GOT3 (cell line): ENCODE results near the gene RARS1.

Source experiments
- DNase-seq: peaks from one replicate; lab custom pipeline; 2025; ENCODE audit warnings: mixed read lengths; lab: John Stamatoyannopoulos, UW

The RARS1 gene

GRCh38 chr5:168486136-168486879, at the start of gene RARS1:
Gene RARS1, plus strand, starts transcription at chr5:168486471. Its CDS starts 28 bp downstream, at chr5:168486499.
- peak; percentile 84 for DNase-seq

DNA sequence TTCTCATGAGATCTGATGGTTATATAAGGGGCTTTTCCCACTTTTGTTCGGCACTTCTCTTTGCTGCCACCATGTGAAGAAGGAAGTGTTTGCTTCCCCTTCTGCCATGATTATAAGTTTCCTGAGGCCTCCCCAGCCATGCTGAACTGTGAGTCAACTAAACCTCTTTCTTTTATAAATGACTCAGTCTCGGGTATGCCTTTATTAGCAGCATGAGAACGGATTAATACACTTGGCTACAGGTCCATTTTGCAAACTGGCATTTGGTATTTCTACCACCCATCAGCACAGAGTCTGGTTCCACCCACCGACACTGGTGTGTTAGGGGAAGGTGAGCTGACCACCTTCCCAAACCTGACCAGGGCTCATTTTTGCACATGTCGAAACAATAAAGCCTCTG, 47.9 kb upstream of the RARS1 start:
- no peak for DNase-seq

DNA sequence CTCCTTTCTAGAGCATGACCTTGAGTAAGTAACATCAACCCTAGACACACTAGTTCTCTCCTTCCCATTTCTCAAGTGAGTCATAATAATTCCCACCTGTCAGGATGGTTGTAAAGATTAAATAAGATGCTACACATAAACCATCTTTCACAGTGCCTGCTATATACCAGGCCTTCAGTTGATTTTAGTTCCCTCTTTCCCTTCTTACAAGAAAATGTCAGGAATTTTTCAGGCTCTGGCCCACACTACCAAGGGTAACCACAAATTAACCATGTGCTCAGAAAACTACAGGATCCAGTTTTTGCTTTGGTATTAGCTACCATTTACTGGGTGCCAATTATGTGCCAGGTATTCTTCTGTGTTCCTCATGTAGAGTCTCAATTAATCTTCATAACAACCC, 42.7 kb upstream of the RARS1 start:
- no peak for DNase-seq

DNA sequence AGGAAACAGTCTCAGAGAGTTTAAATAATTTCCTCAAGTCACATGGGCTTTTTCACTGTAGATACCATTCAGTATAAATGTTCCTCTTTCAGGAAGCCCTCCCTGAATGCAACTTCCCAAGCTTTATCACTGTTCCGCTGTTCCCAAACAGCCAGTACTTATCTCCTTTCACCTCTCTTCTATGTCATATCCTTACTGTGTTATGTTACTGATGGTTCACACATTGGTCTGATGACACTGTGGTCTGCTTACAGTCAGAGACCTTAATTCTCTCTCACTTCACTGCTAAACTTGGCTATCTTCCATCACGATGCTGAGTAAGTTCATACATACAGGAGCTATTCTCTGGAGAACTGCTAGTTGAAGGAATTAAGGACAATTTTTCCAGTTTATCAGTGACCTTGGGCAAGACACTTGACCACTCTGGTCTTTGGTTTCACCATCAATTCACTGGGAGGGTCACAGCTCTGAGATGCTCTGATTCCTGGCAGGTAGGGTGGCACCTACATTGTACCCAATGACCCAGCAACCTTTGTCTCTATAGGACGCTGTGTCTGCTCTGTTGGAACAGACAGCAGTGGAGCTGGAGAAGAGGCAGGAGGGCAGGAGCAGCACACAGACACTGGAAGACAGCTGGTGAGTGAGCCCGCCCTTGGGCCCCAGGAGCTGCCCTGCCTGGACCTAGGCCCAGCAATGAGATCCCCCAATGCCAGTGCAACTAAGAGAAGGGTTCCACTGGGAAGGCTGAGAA, 42.1 kb upstream of the RARS1 start:
- no peak for DNase-seq

DNA sequence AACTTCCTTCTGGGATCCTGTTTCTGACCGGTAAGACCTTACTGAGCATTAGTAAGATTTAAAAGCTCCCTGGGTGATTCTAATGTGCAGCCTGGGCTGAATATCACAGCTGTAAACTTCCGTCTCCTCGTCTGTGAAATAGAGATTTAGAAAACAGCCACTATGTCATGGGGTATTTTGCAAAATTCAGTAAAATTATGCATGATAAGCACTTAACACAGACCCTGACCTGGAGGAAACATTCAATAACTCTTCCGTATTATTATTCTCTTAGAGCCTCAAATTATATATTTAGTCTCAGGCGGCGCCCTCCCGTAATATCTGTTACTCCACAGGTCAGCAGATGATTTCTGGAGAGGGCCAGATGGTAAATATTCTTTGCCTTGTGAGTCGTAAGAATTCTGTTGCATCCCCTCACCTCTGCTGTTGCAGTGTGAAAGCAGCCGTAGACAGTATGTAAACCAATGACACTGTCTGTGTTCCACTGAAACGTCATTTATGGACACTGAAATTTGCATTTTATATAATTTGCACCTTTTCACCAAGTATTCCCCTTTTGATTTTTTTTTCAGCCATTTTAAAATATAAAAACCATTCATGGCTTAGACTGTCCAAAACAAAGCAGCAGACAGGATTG, 39.2 kb upstream of the RARS1 start:
- no peak for DNase-seq

DNA sequence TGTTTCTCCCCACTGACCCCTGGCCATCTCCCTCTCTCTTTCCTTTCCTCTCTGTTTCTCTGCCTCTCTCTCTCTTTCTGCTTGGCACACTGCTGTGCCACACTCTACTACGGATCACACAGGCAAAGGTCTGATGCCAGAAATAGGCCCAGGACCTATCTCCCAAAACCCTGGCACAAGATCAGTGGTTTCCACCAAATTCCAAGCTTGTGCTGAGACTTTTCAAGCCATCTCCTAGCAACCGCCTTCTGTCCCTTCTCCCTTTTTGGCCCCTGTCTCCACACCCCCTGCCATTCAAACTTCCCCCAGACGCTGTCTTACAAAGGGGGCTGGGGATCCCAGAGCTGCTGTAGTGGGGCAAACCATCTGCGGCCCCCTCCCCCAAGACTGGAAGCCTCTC, 38.5 kb upstream of the RARS1 start:
- no peak for DNase-seq

DNA sequence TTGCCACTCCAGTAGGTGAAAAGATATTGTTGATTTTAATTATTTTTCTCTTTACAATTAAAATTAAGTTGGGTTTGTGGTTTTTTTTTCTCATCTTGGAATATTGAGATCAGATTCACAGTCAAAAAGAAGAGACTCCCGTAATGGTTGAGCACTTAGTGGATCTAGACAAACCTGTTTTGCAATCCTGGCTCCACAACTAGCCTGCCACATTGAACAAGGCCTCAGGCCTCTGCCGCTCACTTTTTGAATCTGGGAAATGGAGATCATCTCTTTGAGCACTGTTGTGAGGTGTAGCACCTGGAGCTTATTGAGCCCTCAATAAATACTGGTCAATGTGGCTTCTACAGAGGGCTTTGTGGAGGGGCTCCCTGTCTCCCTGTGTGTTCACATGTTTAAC, 37.1 kb upstream of the RARS1 start:
- no peak for DNase-seq

GRCh38 chr5:168451565-168451964, 34.7 kb upstream of the RARS1 start:
- DNase-seq, result no peak

DNA sequence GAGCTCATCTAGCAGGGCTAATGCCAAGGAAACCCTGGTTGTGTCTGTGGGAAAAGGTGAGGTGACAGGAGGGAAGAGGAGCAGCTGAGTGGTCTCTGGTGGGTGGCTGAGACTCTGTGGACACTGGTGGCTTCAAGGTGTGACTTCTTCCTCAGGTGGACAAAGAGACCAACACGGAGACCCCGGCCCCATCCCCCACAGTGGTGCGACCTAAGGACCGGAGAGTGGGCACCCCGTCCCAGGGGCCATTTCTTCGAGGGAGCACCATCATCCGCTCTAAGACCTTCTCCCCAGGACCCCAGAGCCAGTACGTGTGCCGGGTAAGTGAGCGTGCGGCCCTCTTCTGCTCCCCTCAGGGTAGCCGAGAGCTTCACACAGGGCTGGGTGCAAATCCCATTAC, 31.1 kb upstream of the RARS1 start:
- DNase-seq, result no peak

DNA sequence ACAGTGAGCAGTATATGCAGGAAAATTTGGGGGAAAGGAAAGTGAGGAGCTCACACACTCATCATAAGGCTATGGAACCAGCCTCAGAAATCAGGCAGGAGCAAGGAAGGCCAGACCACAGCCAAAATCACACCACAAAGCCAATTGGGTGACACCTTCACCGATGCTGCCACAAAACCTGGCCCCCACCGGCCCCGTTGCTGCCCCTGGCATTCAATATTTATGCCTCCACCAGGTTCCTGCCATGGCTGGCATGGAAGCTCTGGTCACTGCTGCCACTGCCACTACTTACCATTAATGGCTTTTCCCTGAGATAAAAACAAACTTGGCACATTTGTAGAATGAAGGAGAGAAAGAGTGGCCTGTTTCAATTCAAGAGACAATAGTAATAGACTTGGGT, 28.7 kb upstream of the RARS1 start:
- no peak for DNase-seq

DNA sequence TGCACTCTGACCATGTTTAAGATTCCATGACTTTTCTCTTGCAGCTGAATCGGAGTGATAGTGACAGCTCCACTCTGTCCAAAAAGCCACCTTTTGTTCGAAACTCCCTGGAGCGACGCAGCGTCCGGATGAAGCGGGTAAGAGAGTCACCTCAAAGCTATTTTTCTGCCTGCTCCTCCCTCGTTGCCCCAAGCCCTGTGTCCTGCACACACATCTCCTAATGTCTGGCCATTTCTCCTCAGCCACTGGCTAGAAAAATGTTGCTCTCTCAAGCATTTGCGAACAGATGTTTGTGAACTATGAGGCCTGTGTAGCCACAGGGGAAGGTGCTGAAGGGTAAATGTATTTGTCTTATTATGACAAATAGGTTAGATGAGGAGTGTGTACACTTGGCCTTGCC, 25.7 kb upstream of the RARS1 start:
- DNase-seq, result no peak

DNA sequence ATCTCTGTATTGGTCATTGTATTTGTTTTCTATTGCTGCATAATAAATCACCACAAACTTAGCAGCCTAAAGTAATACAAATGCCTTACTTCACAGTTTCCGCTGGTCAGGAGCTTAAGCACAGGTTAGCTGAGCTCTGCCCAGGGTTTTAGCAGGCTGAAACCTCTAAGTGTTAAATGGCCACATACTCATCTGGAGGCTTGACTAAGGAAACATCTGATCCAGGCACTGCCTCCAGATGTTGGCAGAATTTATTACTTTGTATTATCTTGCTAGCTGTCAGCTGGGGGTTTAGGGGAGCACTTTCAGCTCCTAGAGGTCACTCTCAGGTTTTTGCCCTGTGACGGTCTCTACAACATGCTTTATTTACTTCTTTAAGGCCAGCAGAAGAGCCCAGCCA, 23.2 kb upstream of the RARS1 start:
- DNase-seq, result no peak

- DNase-seq, result no peak
These were observed 22.1 kb upstream of the RARS1 start for GRCh38 chr5:168464214-168464613.

DNA sequence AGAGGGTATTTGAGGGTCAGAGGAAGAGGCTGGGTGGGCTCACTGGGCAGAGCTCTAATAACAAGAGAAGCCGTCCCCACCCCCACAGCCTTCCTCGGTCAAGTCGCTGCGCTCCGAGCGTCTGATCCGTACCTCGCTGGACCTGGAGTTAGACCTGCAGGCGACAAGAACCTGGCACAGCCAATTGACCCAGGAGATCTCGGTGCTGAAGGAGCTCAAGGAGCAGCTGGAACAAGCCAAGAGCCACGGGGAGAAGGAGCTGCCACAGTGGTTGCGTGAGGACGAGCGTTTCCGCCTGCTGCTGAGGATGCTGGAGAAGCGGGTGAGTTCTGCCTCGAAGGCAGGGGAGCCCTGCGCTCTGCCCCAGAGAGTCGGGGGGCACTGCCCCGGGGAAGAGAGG, 21.6 kb upstream of the RARS1 start:
- DNase-seq, result no peak

DNA sequence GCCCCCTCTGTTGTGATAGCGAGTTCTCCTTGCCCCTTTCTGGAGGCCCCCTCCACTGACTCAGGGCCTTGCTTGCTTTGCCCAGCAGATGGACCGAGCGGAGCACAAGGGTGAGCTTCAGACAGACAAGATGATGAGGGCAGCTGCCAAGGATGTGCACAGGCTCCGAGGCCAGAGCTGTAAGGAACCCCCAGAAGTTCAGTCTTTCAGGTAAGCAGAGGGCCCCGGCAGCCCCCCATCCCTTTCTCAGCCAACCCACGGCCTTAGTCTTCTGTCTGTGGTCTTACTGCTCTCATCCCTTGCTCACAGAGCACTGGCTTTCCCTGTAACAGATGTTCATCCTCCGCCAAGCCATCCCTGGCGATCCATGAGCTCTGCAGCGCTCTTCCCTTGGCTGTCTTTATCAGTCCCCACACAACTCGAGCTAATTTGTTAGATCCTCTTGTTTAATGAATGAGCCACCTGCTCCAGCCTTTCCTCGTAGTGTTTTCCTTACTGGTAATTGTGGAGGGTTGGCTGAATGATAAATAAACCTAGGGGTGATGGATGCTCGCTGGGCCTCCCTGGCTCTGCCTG, 18.4 kb upstream of the RARS1 start:
- DNase-seq, result no peak

GRCh38 chr5:168468836-168469235, 17.4 kb upstream of the RARS1 start:
- DNase-seq, result no peak

GRCh38 chr5:168469816-168470215, 16.5 kb upstream of the RARS1 start:
- no peak for DNase-seq

- DNase-seq, result no peak
These were observed 14.5 kb upstream of the RARS1 start for GRCh38 chr5:168471785-168472184.

DNA sequence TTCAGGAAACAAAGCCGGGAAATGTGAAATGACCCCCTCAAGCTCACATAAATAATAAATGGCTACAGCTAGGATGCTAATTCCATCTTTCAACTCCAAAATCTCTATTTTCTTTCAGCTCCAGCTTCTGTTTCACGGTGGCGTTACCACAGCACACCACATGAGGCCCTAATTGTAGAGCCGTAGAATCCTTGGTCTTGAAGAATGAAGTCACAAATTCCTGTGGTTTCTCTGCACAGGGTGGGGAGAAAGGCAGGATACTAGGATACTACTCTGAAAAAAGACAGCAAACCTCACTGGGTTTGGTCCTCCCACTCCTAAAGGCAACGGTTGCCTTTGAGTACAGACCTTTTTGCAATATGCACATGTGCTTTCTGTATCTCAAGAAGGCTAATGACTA, 13.9 kb upstream of the RARS1 start:
- DNase-seq, result peak; percentile 16

- no peak for DNase-seq
These were observed 12.0 kb upstream of the RARS1 start for GRCh38 chr5:168474319-168474718.

- no peak for DNase-seq
These were observed 9.2 kb upstream of the RARS1 start for GRCh38 chr5:168477060-168477459.

DNA sequence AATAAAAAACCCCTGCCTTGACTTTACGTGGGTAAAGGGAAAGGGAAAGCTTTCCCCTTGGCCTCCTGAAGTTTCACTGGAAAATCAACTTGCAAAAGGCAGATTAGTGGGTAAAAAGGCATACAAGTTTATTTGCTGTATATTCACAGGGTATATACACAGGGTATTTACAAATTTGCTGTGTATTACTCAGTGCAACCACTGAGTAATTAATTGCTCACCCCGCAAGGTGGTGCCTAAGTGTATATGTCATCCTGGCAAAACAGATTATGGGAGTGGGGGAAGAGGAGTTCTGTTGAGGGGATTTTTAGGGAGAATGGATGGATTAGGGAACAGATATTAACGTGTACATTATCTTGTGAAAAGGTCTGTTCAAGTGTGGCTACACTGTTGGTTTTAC, 7.1 kb upstream of the RARS1 start:
- DNase-seq, result no peak

DNA sequence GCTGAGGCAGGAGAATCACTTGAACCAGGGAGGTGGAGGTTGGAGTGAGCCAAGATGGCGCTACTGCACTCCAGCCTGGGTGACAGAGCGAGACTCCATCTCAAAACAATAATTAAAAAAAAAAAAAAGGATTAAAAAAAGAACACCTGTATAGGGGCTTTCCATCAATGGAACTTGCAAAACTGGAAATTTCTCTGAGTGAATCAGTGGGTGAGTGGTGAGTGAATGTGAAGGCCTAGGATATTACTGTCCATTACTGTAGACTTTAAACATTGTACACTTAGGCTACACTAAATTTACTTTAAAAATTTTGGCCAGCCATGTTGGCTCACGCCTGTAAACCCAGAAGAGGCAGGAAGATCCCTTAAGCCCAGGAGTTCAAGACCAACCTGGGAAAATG, 5.7 kb upstream of the RARS1 start:
- no peak for DNase-seq
